Activated gamma-delta T cell (primary cell): ENCODE measurements around the gene CEL.
"Not testable (repeated sequence)": the region's sequence is repeated elsewhere in the genome, so short reads cannot be mapped to it uniquely, and the experiment has no call there.

Experiments used
- DNase-seq: peaks from one replicate; lab custom pipeline; 2025; lab: John Stamatoyannopoulos, UW

Gene CEL

GRCh38 chr9:133064241-133065069 lies 2.7 kb downstream of the CEL start:
- no peak for DNase-seq

GRCh38 chr9:133065070-133065388 lies 3.2 kb downstream of the CEL start:
- DNase-seq = no peak

GRCh38 chr9:133066181-133066983 lies 4.6 kb downstream of the CEL start:
- no peak for DNase-seq

- no peak for DNase-seq
Measured at GRCh38 chr9:133067006-133067405, 5.2 kb downstream of the CEL start.

GRCh38 chr9:133067813-133068212 lies 6.0 kb downstream of the CEL start:
- DNase-seq = no peak

- not testable (repeated sequence) for DNase-seq
Measured at GRCh38 chr9:133068431-133068830, 6.7 kb downstream of the CEL start.

- DNase-seq = not testable (repeated sequence)
Measured at GRCh38 chr9:133070500-133070961, 8.8 kb downstream of the CEL start.

GRCh38 chr9:133070985-133071384 lies 9.2 kb downstream of the CEL start:
- not testable (repeated sequence) for DNase-seq

GRCh38 chr9:133071484-133072150 lies 9.8 kb downstream of the CEL start:
- no peak for DNase-seq

- not testable (repeated sequence) for DNase-seq
Measured at GRCh38 chr9:133072210-133072609, 10.4 kb downstream of the CEL start.

GRCh38 chr9:133073086-133074014 lies 11.6 kb downstream of the CEL start:
- DNase-seq = no peak

- no peak for DNase-seq
Measured at GRCh38 chr9:133074111-133074651, 12.4 kb downstream of the CEL start.

- no peak for DNase-seq
Measured at GRCh38 chr9:133075925-133076630, 14.3 kb downstream of the CEL start.

- DNase-seq = no peak
Measured at GRCh38 chr9:133076691-133077090, 14.9 kb downstream of the CEL start.

- DNase-seq = no peak
Measured at GRCh38 chr9:133078486-133078885, 16.7 kb downstream of the CEL start.

GRCh38 chr9:133080161-133080560 lies 18.4 kb downstream of the CEL start:
- no peak for DNase-seq

GRCh38 chr9:133080786-133081779 lies 19.3 kb downstream of the CEL start:
- not testable (repeated sequence) for DNase-seq

- DNase-seq = not testable (repeated sequence)
Measured at GRCh38 chr9:133081957-133082644, 20.3 kb downstream of the CEL start.

- not testable (repeated sequence) for DNase-seq
Measured at GRCh38 chr9:133083688-133084087, 21.9 kb downstream of the CEL start.
